ENCODE results near the gene RFX7. TPM values are rescaled to one million over a fixed set of nuclear protein-coding genes. Genes with fewer than 3 reads are reported as not detected.

The RFX7 gene
- total RNA-seq, 1 donor from 2014 or later: 51.2 TPM

DNA sequence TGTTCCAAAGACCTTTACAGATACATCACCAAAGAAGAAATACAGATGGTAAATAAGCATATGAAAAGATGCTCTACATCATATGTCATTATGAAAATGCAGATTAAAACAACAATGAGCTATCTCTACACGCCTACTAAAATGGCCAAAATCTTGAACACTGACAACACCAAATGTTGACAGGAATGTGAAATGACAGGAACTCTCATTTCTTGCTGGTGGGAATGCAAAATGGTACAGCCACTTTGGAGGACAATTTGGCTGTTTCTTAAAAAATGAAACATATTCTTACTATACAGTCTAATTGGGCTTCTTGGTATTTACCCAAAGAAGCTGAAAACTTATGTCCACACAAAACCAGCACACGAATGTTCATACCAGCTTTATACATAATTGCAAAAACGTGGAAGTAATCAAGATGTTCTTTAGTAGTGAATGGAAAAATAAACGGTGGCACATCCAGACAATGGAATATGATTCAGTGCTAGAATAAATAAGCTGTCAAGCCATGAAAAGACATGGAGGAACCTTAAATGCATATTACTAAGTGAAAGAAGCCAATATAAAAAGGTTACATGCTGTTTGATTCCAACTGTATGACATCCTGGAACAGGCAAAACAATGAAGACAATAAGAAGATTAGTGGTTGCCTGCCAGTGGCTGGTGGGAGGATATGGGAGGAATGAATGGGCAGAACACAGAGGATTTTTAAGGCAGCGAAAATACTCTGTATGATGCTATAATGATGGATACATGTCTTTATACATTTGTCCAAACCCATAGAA, 169.0 kb downstream of the RFX7 start:
- Mint-ChIP-seq H3K4me1 (no peaks in the 10 kb centered on the region), H3K27ac (no peak overlapping the region), H3K27me3 (ENCODE audit: low read depth) (no peaks in the 10 kb centered on the region), H3K9me3 (peaks cover 16% of the 10 kb centered on the region), H3K4me3 (no peak overlapping the region), H3K36me3 (peaks cover 2% of the 10 kb centered on the region)
- no peak for DNase-seq (ENCODE audit: low spot score in 2 of 2, unreplicated experiment in 2 of 2)
- TF ChIP-seq, protein P1, sequence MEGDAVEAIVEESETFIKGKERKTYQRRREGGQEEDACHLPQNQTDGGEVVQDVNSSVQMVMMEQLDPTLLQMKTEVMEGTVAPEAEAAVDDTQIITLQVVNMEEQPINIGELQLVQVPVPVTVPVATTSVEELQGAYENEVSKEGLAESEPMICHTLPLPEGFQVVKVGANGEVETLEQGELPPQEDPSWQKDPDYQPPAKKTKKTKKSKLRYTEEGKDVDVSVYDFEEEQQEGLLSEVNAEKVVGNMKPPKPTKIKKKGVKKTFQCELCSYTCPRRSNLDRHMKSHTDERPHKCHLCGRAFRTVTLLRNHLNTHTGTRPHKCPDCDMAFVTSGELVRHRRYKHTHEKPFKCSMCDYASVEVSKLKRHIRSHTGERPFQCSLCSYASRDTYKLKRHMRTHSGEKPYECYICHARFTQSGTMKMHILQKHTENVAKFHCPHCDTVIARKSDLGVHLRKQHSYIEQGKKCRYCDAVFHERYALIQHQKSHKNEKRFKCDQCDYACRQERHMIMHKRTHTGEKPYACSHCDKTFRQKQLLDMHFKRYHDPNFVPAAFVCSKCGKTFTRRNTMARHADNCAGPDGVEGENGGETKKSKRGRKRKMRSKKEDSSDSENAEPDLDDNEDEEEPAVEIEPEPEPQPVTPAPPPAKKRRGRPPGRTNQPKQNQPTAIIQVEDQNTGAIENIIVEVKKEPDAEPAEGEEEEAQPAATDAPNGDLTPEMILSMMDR (IDR thresholded peaks at IDR 0.05; ENCODE audit: unreplicated experiment): no peak

DNA sequence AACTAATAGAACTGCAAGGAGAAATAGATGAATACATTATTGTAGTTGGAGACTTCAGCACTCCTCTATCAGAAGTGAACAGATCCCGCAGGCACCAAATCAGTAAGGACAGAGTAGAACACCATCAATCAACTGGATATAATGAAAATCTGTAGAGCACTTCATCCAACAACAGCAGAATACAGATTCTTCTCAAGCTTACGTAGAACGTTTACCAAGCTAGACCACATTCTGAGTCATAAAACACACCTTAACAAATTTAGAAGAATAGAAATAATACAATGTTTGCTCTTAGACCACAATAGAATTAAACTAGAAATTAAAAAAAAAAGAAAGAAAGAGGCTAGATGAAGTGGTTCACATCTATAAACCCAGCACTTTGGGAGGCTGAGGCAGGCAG, 179.5 kb downstream of the RFX7 start:
- H3K9me3 Mint-ChIP-seq: peaks cover 13% of the 10 kb centered on the region

DNA sequence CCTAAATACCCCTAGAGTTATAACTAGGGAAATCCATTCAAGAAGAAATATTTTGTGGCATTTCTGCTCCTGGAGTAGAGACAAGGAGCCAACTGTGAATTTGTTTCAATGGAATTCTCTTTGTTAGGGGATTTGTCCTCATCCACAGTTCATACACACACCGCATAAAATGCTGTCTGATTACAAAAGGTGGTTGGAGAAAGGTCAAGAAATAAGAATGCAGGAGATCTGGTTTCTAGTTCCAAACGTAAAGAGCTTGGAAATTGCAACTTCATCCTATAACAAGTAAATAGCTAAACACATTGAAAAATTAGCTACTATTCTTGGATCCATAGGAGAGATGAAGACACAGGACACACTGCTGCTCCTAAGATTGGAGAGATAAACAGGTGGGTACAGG, 184.0 kb downstream of the RFX7 start:
- Mint-ChIP-seq H3K9me3 (peaks cover 13% of the 10 kb centered on the region), H3K36me3 (peaks cover 5% of the 10 kb centered on the region), H3K4me1 (peaks cover 14% of the 10 kb centered on the region), H3K27ac (peak overlapping the region; percentile 7), H3K4me3 (no peak overlapping the region), H3K27me3 (ENCODE audit: low read depth) (no peaks in the 10 kb centered on the region)
- TF ChIP-seq, protein P1 (IDR thresholded peaks at IDR 0.05; ENCODE audit: unreplicated experiment): no peak
- DNase-seq (ENCODE audit: low spot score in 2 of 2, unreplicated experiment in 2 of 2): no peak

More for the DNA sequence above, 179.5 kb downstream of the RFX7 start:
- DNase-seq (ENCODE audit: low spot score in 2 of 2, unreplicated experiment in 2 of 2): no peak
- no peak overlapping the region for H3K4me3 Mint-ChIP-seq
- peaks cover 5% of the 10 kb centered on the region for H3K36me3 Mint-ChIP-seq
- TF ChIP-seq, protein P1 (IDR thresholded peaks at IDR 0.05; ENCODE audit: unreplicated experiment): no peak
- H3K27ac Mint-ChIP-seq: no peak overlapping the region
- H3K4me1 Mint-ChIP-seq: peaks cover 9% of the 10 kb centered on the region
- no peaks in the 10 kb centered on the region for H3K27me3 Mint-ChIP-seq (ENCODE audit: low read depth)

DNA sequence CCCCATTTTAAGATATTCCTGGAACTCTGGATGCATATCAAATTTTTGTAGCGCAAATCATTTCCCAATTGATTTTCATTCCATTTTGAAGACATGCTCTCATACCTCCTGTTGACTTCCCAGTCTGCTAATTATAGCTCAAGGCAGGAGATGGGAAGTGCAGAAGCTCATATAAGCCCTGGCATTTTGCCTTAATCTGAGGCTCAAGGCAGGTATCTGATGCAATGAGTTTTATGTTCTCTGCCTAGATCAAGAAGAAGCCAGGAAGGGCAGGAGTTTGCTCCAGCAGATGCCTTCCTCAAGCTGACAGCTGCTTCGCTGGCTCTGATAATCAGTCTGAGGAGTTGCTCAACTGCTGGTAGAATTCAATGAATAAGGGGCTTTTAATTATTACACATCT, 184.7 kb downstream of the RFX7 start:
- TF ChIP-seq, protein P1 (IDR thresholded peaks at IDR 0.05; ENCODE audit: unreplicated experiment): no peak
- peaks cover 13% of the 10 kb centered on the region for H3K9me3 Mint-ChIP-seq
- H3K27ac Mint-ChIP-seq: peak overlapping the region; percentile 86
- no peaks in the 10 kb centered on the region for H3K27me3 Mint-ChIP-seq (ENCODE audit: low read depth)
- peaks cover 17% of the 10 kb centered on the region for H3K4me1 Mint-ChIP-seq
- no peak overlapping the region for H3K4me3 Mint-ChIP-seq
- H3K36me3 Mint-ChIP-seq: peaks cover 5% of the 10 kb centered on the region
- DNase-seq (ENCODE audit: low spot score in 2 of 2, unreplicated experiment in 2 of 2): no peak

DNA sequence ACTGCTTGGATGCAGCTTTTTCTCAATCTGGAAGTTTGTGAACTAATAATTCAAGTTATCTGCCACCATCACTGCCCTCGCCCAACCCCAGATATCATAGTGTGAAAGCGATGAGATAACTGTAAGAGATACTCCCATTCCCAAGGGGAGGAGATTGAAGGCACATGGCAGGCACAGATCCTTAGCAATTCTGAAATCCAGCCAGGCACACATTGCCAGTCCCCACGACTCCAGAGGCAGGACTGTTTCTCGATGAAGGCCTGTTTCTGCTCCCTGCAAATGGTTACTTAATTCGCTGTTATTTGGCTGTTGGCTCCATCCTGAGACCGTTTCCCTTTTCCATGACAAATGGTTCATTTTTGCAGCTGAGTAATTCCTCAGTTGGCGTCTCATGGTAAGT, 187.1 kb downstream of the RFX7 start:
- Mint-ChIP-seq H3K4me1 (peaks cover 29% of the 10 kb centered on the region), H3K4me3 (no peak overlapping the region), H3K27ac (no peak overlapping the region), H3K36me3 (peaks cover under 1% of the 10 kb centered on the region), H3K9me3 (peaks cover 3% of the 10 kb centered on the region), H3K27me3 (ENCODE audit: low read depth) (no peaks in the 10 kb centered on the region)
- no peak for DNase-seq (ENCODE audit: low spot score in 2 of 2, unreplicated experiment in 2 of 2)
- TF ChIP-seq, protein P1 (IDR thresholded peaks at IDR 0.05; ENCODE audit: unreplicated experiment): no peak

All from mesothelial cell of epicardium (in vitro differentiated cells).